ENCODE data around the gene FAM151B. TPM values are rescaled to one million over a fixed set of nuclear protein-coding genes. Genes with fewer than 3 reads are reported as not detected.

The FAM151B gene
- total and polyA plus RNA-seq, 9 of the 15 experiments (the other 6 are each of a cell fraction or from before 2014, with no cell fraction given) = 0.10 to 0.46 (median 0.22) TPM; not detected in 2

GRCh38 chr5:80554646-80555045, 66.7 kb downstream of the FAM151B start (continued):
- TF ChIP-seq BACH1 (tag; IDR thresholded peaks at IDR 0.05) (no peak), NCOR1 (IDR thresholded peaks at IDR 0.05) (peak; percentile 56; the same call in 1 of the 2 replicates), PRMT5 (CRISPR knock-in tag; IDR thresholded peaks at IDR 0.05) (no peak), CBFA2T3 (IDR thresholded peaks at IDR 0.05) (peak; percentile 79), TRIM25 (IDR thresholded peaks at IDR 0.05; ENCODE audit: borderline replicate concordance) (no peak), ZNF75A (CRISPR knock-in tag; IDR thresholded peaks at IDR 0.05) (no peak), ZNF224 (CRISPR knock-in tag; IDR thresholded peaks at IDR 0.05) (no peak), TCF3 (CRISPR knock-in tag; IDR thresholded peaks at IDR 0.05) (0 out of 2 replicates have a peak, but pooled peaks have one; percentile 38), RBBP5 (IDR thresholded peaks at IDR 0.05; ENCODE audit: borderline replicate concordance, insufficient read depth, low read length, poor library complexity, severe bottlenecking) (no peak), ZNF445 (CRISPR knock-in tag; IDR thresholded peaks at IDR 0.05; ENCODE audit: low read depth) (no peak), TSHZ1 (CRISPR knock-in tag; IDR thresholded peaks at IDR 0.05) (no peak), TAF15 (IDR thresholded peaks at IDR 0.05; ENCODE audit: low read depth, low read length) (no peak), ARID1B (IDR thresholded peaks at IDR 0.05) (peak; percentile 54; the same call in 1 of the 2 replicates), ZNF778 (CRISPR knock-in tag; IDR thresholded peaks at IDR 0.05) (no peak)
- TF ChIP-seq, protein P1, sequence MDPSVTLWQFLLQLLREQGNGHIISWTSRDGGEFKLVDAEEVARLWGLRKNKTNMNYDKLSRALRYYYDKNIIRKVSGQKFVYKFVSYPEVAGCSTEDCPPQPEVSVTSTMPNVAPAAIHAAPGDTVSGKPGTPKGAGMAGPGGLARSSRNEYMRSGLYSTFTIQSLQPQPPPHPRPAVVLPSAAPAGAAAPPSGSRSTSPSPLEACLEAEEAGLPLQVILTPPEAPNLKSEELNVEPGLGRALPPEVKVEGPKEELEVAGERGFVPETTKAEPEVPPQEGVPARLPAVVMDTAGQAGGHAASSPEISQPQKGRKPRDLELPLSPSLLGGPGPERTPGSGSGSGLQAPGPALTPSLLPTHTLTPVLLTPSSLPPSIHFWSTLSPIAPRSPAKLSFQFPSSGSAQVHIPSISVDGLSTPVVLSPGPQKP (CRISPR knock-in tag; IDR thresholded peaks at IDR 0.05) = no peak
- TF ChIP-seq, protein P2, sequence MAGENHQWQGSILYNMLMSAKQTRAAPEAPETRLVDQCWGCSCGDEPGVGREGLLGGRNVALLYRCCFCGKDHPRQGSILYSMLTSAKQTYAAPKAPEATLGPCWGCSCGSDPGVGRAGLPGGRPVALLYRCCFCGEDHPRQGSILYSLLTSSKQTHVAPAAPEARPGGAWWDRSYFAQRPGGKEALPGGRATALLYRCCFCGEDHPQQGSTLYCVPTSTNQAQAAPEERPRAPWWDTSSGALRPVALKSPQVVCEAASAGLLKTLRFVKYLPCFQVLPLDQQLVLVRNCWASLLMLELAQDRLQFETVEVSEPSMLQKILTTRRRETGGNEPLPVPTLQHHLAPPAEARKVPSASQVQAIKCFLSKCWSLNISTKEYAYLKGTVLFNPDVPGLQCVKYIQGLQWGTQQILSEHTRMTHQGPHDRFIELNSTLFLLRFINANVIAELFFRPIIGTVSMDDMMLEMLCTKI (IDR thresholded peaks at IDR 0.05; ENCODE audit: partially characterized antibody) = no peak
- TF ChIP-seq, protein P3, sequence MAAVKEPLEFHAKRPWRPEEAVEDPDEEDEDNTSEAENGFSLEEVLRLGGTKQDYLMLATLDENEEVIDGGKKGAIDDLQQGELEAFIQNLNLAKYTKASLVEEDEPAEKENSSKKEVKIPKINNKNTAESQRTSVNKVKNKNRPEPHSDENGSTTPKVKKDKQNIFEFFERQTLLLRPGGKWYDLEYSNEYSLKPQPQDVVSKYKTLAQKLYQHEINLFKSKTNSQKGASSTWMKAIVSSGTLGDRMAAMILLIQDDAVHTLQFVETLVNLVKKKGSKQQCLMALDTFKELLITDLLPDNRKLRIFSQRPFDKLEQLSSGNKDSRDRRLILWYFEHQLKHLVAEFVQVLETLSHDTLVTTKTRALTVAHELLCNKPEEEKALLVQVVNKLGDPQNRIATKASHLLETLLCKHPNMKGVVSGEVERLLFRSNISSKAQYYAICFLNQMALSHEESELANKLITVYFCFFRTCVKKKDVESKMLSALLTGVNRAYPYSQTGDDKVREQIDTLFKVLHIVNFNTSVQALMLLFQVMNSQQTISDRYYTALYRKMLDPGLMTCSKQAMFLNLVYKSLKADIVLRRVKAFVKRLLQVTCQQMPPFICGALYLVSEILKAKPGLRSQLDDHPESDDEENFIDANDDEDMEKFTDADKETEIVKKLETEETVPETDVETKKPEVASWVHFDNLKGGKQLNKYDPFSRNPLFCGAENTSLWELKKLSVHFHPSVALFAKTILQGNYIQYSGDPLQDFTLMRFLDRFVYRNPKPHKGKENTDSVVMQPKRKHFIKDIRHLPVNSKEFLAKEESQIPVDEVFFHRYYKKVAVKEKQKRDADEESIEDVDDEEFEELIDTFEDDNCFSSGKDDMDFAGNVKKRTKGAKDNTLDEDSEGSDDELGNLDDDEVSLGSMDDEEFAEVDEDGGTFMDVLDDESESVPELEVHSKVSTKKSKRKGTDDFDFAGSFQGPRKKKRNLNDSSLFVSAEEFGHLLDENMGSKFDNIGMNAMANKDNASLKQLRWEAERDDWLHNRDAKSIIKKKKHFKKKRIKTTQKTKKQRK (IDR thresholded peaks at IDR 0.05; ENCODE audit: borderline replicate concordance, low read depth, low read length) = no peak
